Measurements from ENCODE around the gene IGFLR1.
A peak's percentile ranks its signal among the peaks of the same experiment; 100 is the strongest.
"Not testable (repeated sequence)": the region's sequence is repeated elsewhere in the genome, so short reads cannot be mapped to it uniquely, and the experiment has no call there.

IGFLR1 gene

GRCh38 chr19:35777086-35777841 lies 35.0 kb upstream of the IGFLR1 start:
- no peak for DNase-seq

GRCh38 chr19:35776102-35776788 lies 34.0 kb upstream of the IGFLR1 start:
- DNase-seq = no peak

GRCh38 chr19:35775298-35776101 lies 33.2 kb upstream of the IGFLR1 start, which contains the start of gene ARHGAP33:
Gene ARHGAP33, plus strand, starts transcription at chr19:35775564. Its CDS starts 95 bp downstream, at chr19:35775659.
- DNase-seq = peak; percentile 98

GRCh38 chr19:35775046-35775297 lies 32.7 kb upstream of the IGFLR1 start:
- DNase-seq = no peak

GRCh38 chr19:35774274-35775045 lies 32.2 kb upstream of the IGFLR1 start:
- peak in 1 of 2 experiments; percentile 11 for DNase-seq

GRCh38 chr19:35773020-35773806 lies 31.0 kb upstream of the IGFLR1 start:
- DNase-seq = no peak

- DNase-seq = not testable (repeated sequence)
Measured at GRCh38 chr19:35772362-35772761, 30.1 kb upstream of the IGFLR1 start.

GRCh38 chr19:35768082-35768421 lies 25.8 kb upstream of the IGFLR1 start:
- no peak for DNase-seq

GRCh38 chr19:35767288-35768081 lies 25.2 kb upstream of the IGFLR1 start:
- DNase-seq = no peak

GRCh38 chr19:35766571-35767104 lies 24.4 kb upstream of the IGFLR1 start:
- no peak for DNase-seq

- no peak for DNase-seq
Measured at GRCh38 chr19:35764432-35765315, 22.4 kb upstream of the IGFLR1 start.

GRCh38 chr19:35760711-35761349 lies 18.6 kb upstream of the IGFLR1 start:
- no peak for DNase-seq

GRCh38 chr19:35759697-35760096 lies 17.4 kb upstream of the IGFLR1 start:
- no peak for DNase-seq

GRCh38 chr19:35757749-35758608 lies 15.7 kb upstream of the IGFLR1 start, which contains the start of gene PROSER3:
Gene PROSER3, plus strand, starts transcription at chr19:35758176. Its CDS starts 40 bp downstream, at chr19:35758216.
- DNase-seq = peak; percentile 98

GRCh38 chr19:35757231-35757748 lies 15.0 kb upstream of the IGFLR1 start:
- peak; percentile 16 to 74 for DNase-seq

- DNase-seq = peak; percentile 12 to 59
Measured at GRCh38 chr19:35756377-35757230, 14.4 kb upstream of the IGFLR1 start, which contains the start of gene HSPB6. Gene HSPB6, minus strand, starts transcription at chr19:35757029. Its CDS starts 21 bp downstream, at chr19:35757008.
